Skin of body (tissue), 2 donors: ENCODE data around the gene SMOC2. TPM values are rescaled to one million over a fixed set of nuclear protein-coding genes. Genes with fewer than 3 reads are reported as not detected.

Experiments
- DNase-seq: peaks from one replicate; lab custom pipeline; 2025; lab: John Stamatoyannopoulos, UW
- total RNA-seq: library from RNA; depleted of rRNA; stranded (reverse); fragments of >200 nt; gene quantifications from one replicate; pipeline ENCODE4 v1.2.3, GENCODE V29; 2014

Gene SMOC2
- total RNA-seq, 1 donor from 2014 or later: 29.6 TPM

DNA sequence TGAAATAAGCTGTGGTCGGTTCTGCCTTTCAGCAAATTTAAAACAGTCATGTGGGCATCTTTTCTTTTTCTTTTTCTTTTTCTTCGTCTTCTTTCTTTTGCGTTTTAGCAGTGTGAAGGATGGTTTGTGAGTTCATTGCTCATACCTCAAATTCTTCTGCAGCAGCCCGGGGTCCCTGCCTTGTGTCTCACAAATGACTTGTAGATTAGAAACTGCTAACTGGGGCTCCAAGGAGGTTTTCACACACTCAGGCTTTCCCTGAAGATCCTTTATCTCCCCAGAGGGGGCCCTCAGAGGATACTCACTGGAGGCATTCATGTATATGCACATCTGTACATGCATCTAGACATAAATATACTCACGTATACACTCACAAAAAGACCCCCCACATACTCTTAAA, 1.7 kb downstream of the SMOC2 start:
- no peak for DNase-seq

GRCh38 chr6:168447282-168447681, 6.3 kb downstream of the SMOC2 start:
- no peak for DNase-seq

DNA sequence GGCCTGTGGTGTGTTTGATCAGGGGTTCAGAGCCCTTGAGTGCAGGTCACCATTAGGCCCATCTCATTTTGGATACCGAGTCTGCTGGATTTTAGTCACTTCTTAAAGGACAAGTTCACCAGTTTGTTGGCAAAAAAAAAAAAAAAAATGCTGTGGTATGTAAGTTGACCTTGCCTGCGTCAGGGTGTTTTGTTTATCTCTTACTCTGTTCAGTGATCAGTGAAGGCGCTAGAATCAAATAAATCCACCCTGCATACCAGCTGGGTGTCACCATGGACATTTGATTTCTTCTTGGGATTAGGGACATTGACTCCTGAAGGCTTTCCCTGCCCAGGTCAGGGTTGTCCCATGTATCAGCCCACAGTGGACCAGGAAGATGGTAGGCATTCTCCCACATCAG, 6.7 kb downstream of the SMOC2 start:
- no peak for DNase-seq

GRCh38 chr6:168448243-168448855, 7.4 kb downstream of the SMOC2 start:
- no peak for DNase-seq

GRCh38 chr6:168450917-168451316, 9.9 kb downstream of the SMOC2 start:
- DNase-seq: no peak

GRCh38 chr6:168451805-168452517, 11.0 kb downstream of the SMOC2 start:
- DNase-seq: no peak

GRCh38 chr6:168452685-168453377, 11.8 kb downstream of the SMOC2 start:
- DNase-seq: no peak

DNA sequence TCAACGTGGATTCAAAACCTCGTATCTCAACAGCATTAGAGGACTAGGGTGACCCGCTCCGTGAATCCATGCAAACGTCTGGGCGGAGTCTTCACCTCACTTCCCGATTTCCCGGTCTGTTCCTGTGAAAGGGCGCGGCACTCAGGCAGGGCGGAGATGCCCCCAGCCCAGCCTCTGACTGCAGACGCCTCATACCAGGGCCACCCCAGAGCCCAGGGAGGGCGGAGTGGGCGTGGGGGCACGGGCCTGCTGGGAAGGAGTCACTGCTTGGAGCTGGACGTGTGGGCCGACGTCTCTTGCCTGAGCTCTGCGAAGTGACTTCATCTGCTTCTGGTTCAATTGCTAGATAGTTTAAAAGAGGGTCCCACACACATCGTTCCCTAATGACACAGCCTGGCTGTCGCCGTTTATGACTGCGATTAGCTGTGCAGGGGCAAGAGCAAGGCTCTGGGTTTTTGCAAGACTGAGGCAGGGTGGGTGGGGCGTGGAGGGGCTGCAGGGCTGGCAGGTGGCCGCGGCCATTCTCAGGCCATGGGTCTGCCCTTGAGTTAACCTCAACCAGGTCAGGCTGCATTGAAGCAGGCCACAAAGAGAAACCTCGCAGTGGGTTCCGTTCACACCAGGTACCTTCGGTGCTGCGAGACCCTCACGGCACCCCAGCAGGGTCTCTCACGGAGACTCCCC, 15.0 kb downstream of the SMOC2 start:
- no peak for DNase-seq

- DNase-seq: no peak
Measured at GRCh38 chr6:168456907-168457652, 16.1 kb downstream of the SMOC2 start.

DNA sequence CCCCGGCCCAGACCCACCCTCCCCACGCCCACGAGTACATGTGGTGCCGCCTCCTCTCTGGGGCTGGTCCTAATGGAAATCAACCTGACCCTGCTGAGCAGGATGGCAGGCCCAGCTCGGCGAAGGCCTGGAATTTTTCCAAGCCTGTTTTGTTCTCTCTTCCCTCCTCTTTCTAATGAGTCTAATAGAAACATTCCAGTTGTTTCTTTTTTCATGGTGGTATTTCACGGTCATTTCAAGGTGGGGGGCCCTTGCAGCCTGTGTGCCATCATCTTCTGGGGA, 16.6 kb downstream of the SMOC2 start:
- DNase-seq: no peak

GRCh38 chr6:168458101-168458500, 17.1 kb downstream of the SMOC2 start:
- DNase-seq: no peak

GRCh38 chr6:168459572-168459971, 18.6 kb downstream of the SMOC2 start:
- no peak for DNase-seq

GRCh38 chr6:168462289-168462853, 21.4 kb downstream of the SMOC2 start:
- no peak for DNase-seq

DNA sequence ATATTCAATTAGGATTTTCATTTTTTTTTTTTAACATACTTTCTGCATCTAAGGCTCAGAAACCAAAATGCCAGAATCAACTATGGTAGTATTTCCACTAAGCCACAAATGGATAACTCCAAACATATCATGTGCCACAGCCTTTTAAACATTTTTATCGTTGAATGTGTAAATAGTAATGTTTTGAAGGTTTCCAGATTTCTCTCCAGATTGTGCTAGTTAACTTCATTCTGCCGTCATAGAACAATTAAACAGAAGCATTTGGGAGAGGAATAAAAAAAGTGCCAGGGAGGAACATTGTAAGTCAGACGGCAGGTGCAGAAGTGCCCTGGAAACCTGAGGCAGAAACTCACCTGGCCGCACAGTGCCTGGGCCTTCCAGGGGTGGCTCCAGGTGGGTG, 23.6 kb downstream of the SMOC2 start:
- no peak for DNase-seq

DNA sequence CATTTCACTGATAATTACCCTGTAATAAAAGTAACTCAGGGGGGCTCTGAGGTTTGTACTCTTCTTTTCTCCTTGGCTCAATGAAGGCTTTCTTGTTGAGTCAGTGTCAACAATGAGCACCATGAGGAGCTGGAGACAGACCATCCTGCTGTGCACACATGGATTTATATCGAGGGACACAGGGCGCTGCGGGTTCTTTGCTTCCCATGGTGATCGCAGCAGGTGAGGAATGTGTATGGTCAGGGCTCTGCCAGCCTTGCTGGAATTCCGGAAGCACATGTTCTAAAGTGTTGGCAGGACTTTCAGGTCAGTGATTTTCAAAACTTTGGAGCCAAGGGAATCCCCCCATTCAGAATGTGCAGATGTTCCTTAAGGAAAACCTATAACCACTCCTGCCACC, 27.1 kb downstream of the SMOC2 start:
- no peak for DNase-seq

DNA sequence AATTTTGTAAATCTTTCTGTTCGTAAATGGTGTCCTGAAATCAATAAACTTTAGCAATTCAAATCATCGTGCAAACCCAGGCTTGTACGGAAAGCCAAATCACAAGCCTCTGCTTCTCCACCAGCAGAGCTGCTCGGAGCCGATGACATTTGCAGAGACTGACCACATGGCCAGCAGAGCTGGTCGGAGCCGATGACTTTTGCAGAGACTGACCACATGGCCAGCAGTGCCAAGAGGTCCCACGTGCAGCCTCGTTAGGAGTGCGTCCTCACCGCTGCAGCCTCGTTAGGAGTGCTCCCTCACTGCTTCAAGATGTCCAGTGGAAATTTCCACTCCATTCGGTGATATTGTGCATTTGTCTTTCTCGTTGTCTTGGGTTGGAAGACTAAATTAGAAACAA, 28.5 kb downstream of the SMOC2 start:
- DNase-seq: no peak

GRCh38 chr6:168469926-168470325, 28.9 kb downstream of the SMOC2 start:
- DNase-seq: no peak

- no peak for DNase-seq
Measured at GRCh38 chr6:168472363-168472762, 31.4 kb downstream of the SMOC2 start.

DNA sequence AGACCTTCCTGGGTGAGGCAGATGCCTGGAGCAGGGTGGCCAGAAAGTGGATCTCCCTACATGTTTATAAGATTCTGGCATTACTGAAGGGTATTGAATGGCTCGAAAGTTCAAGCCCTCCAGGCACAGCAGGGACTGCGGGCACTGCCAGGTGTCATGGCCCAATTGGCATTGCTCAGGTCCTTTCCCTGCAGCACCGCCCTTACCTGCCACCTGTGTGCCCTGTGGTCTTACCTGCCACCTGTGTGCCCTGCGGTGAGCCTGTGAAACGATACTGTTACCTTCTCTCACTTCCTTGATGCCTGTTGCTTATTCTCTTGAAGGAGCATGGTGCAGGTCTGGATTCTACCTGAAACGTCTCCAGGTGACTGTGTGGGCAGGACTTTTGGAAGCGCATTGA, 32.2 kb downstream of the SMOC2 start:
- no peak for DNase-seq

- DNase-seq: no peak
Measured at GRCh38 chr6:168475188-168476013, 34.4 kb downstream of the SMOC2 start.
